ENCODE results near the gene CHMP6.
A peak's percentile ranks its signal among the peaks of the same experiment; 100 is the strongest.

CHMP6 gene

GRCh38 chr17:81034168-81034777 lies 42.6 kb downstream of the CHMP6 start:
- Histone ChIP-seq H3K27me3 (peaks cover 43% of the 10 kb centered on the region), H3K27ac (peak overlapping the region; percentile 79), H3K9me3 (no peaks in the 10 kb centered on the region), H3K4me3 (ENCODE audit: low read depth in 1 of 2, low read length in 1 of 2) (peak overlapping the region; percentile 76 to 81), H3K4me1 (ENCODE audit: control insufficient read depth in 1 of 2, insufficient read depth in 1 of 2, low read depth in 1 of 2, low read length in 1 of 2) (peaks cover 40 to 47% of the 10 kb centered on the region in 2 experiments), H3K36me3 (no peaks in the 10 kb centered on the region)
- no peak for TF ChIP-seq CTCF (IDR thresholded peaks at IDR 0.05)

GRCh38 chr17:81034779-81035520 lies 43.3 kb downstream of the CHMP6 start, which contains the start of gene BAIAP2:
Gene BAIAP2, plus strand, starts transcription at chr17:81035151. Its CDS starts 104 bp downstream, at chr17:81035255.
- peak within 1 kb of the TSS; percentile 79 for H3K27ac ChIP-seq
- H3K9me3 ChIP-seq = no peaks in the 10 kb centered on the region
- TF ChIP-seq CTCF (IDR thresholded peaks at IDR 0.05) = peak; percentile 49
- peaks cover 40 to 47% of the 10 kb centered on the region in 2 experiments for H3K4me1 ChIP-seq (ENCODE audit: control insufficient read depth in 1 of 2, insufficient read depth in 1 of 2, low read depth in 1 of 2, low read length in 1 of 2)
- H3K36me3 ChIP-seq = no peaks in the 10 kb centered on the region
- H3K4me3 ChIP-seq (ENCODE audit: low read depth in 1 of 2, low read length in 1 of 2) = peak within 1 kb of the TSS; percentile 76 to 81
- H3K27me3 ChIP-seq = peaks cover 43% of the 10 kb centered on the region

- Histone ChIP-seq H3K27ac (no peak overlapping the region), H3K36me3 (no peaks in the 10 kb centered on the region), H3K4me1 (ENCODE audit: control insufficient read depth in 1 of 2, insufficient read depth in 1 of 2, low read depth in 1 of 2, low read length in 1 of 2) (peaks cover 40 to 43% of the 10 kb centered on the region in 2 experiments), H3K9me3 (no peaks in the 10 kb centered on the region), H3K4me3 (ENCODE audit: low read depth in 1 of 2, low read length in 1 of 2) (peak overlapping the region; percentile 38 to 66), H3K27me3 (peaks cover 50% of the 10 kb centered on the region)
- no peak for TF ChIP-seq CTCF (IDR thresholded peaks at IDR 0.05)
Measured at GRCh38 chr17:81035521-81036196, 44.0 kb downstream of the CHMP6 start.

- Histone ChIP-seq H3K9me3 (no peaks in the 10 kb centered on the region), H3K4me1 (ENCODE audit: control insufficient read depth in 1 of 2, insufficient read depth in 1 of 2, low read depth in 1 of 2, low read length in 1 of 2) (peaks cover 33 to 36% of the 10 kb centered on the region in 2 experiments), H3K27ac (no peak overlapping the region), H3K4me3 (ENCODE audit: low read depth in 1 of 2, low read length in 1 of 2) (peak overlapping the region in 1 of 2 experiments; percentile 39), H3K27me3 (peaks cover 52% of the 10 kb centered on the region), H3K36me3 (no peaks in the 10 kb centered on the region)
- TF ChIP-seq CTCF (IDR thresholded peaks at IDR 0.05) = no peak
Measured at GRCh38 chr17:81036197-81036941, 44.7 kb downstream of the CHMP6 start.

Data from neutrophil (primary cell).